Activated effector memory CD4-positive, alpha-beta T cell treated with anti-CD3 and anti-CD28 coated beads, Interleukin-2, amount 50 U/mL, for 16 hours (primary cell): ENCODE data around the gene TUBB2A.
"Not testable (repeated sequence)": the region's sequence is repeated elsewhere in the genome, so short reads cannot be mapped to it uniquely, and the experiment has no call there.

Experiments used
- DNase-seq: peaks from one replicate; pipeline ENCODE4 v3.0.0-alpha.2; 2020

Gene TUBB2A

DNA sequence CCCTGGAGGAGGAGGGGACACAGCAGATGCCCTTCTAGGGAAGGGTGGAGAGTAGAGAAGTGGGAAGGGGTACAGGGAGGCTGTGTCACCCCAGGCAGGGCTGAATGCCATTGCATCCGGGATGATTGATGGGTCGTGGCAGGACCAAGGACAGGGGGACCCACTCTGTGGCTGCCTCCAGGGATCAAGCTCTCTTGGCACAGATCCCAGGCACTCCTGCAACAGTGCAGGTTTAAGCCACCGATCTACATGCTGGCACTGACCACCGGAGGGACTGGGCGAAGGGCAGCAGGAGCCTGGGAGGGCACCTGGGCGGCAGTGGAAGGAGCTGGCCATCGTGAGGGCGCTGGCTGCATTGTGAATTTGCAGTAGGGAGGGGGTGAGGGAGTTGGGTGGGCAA, 22.6 kb upstream of the TUBB2A start:
- DNase-seq: not testable (repeated sequence)

DNA sequence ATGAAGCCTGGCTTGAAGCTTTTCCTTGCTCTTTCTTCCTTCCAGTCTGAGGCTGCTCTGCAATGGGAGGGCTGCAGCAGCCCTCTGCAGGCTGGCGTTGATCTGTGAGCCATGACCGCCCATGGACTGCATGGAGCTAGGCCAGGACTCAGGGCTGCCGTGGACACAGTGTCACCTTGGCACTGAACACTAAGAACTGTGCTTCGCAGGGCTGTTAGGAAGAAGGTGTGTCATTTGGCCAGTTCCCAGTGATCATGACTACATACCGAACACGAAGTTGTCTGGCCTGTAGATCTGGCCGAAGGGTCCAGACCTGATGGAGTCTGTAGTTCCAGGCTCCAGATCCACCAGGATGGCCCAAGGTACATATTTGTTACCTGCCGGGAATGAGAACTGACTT, 21.3 kb upstream of the TUBB2A start:
- DNase-seq: not testable (repeated sequence)

DNA sequence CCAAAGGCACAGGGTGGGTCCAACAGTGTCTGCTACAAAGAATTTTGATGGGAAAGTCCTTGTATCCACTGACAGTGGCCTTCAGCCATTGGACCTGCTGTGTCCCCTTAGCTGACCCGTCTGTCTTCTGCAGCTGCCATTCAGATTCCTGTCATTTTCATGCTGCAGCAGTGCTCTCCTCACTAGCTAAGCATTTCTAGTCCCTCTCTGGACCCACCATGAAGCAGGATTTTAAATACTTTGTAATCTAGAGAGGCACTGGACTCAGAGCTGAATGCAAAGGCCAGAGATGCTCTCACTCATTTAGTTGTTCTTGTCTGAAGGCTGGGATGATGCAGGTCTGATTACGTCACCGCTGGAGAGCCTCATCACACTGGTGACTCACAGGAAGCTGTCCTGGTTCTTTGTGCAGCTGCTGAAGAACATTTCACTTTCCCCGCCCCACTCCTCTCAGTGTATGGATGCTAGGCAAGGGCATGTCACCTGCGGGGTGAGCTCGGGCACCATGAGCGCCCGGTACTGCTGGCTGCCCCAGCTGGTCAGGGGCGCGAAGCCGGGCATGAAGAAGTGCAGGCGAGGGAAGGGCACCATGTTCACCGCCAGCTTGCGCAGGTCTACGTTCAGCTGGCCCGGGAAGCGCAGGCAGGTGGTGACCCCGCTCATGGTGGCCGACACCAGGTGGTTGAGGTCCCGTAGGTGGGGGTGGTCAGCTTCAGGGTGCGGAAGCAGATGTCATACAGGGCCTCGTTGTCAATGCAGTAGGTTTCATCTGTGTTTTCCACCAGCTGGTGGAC, 19.4 kb upstream of the TUBB2A start:
- peak; percentile 71 for DNase-seq

DNA sequence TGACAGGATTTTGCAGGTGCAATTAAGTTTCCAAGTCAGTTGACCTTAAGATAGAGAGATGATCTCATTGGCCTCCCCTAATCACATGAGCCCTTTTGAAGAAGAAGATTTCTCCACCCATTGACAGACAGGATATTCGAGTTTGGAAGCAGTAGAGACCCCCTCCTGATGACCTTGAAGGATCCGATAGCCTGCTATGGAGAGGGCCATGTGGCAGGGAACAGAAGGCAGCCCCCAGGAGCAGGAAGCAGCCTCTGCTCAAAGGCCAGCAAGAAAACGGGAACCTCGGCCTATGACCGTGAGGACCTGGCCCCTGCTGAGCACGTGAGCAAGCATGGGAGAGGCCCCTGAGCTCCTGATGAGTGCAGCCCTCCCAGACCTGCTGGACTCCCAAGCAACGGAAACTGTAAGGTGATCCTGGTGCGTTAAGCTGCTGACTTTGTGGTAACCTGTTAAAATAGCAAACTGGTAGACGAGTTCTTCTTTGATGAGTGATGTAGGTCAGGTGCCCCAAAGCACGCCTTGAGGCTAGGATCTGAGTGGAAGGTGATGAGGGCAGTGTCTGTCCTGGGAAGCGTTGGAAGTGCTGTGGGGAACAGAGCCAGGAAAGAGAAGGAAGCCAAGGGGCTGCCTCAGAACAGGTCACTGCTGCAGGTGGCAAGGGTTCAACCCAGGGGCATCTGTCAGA, 18.5 kb upstream of the TUBB2A start:
- DNase-seq: no peak

DNA sequence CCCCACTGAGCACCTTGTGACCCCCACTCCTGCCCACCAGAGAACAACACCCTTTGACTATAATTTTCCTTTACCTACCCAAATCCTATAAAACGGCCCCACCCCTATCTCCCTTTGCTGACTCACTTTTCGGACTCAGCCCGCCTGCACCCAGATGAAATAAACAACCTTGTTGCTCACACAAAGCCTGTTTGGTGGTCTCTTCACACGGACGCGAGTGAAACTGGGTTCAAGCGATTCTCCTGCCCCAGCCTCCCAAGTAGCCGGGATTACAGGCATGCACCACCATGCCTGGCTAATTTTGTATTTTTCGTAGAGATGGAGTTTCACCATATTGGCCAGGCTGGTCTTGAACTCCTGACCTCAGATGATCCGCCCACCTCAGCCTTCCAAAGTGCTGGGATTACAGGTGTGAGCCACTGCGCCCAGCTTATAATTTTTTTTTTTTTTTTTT, 16.3 kb upstream of the TUBB2A start:
- DNase-seq: not testable (repeated sequence)

DNA sequence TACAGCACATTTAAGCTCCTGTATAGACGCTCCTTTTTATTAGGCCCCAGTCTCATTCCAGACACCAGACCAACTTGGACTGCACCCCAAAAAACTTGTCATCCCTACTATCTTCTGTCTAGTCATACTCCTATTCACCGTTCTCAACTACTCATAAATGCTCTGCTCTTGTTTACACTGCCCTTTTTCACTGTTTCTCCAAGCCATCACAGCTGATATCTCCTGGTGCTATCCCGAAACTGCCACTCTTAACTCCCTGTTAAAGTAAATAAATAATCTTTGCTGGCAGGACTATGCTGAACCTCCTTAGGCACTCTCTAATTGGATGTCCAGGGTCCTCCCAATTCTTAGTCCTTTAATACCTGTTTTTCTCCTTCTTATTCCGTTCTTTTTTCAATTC, 15.4 kb upstream of the TUBB2A start:
- not testable (repeated sequence) for DNase-seq

DNA sequence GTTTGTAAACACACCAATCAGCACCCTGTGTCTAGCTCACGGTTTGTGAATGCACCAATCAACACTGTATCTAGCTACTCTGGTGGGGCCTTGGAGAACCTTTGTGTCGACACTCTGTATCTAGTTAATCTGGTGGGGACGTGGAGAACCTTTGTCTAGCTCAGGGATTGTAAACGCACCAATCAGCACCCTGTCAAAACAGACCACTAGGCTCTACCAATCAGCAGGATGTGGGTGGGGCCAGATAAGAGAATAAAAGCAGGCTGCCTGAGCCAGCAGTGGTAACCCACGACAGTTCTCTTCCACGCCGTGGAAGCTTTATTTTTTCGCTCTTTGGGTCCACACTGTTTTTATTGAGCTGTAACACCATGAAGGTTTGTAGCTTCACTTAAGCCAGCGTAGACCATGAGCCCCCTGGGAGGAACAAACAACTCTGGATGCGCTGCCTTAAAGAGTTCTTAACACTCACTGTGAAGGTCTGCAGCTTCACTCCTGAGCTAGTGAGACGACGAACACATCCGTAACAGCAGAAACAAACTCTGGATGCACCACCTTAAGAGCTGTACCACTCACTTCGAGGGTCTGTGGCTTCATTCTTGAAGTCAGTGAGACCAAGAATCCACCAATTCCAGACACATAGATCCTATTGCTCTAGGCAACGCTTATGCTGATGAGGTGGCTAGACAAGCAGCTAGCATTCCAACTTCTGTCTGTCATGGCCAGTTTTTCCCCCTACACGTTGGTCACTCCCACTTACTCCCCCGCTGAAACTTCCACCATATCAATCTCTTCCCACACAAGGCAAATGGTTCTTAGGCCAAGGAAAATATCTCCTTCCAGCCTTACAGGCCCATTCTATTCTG, 14.2 kb upstream of the TUBB2A start:
- not testable (repeated sequence) for DNase-seq

DNA sequence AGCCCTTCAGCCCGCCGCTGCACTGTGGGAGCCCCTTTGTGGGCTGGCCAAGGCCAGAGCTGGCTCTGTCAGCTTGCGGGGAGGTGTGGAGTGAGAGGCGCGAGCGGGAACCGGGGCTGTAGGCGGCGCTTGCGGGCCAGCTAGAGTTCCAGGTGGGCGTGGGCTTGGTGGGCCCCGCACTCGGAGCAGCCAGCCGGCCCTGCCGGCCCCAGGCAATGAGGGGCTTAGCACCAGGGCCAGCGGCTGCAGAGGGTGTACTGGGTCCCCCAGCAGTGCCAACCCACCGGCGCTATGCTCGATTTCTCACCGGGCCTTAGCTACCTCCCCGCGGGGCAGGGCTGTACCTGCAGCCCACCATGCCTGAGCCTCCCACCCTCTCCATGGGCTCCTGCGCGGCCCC, 13.3 kb upstream of the TUBB2A start:
- DNase-seq: not testable (repeated sequence)

DNA sequence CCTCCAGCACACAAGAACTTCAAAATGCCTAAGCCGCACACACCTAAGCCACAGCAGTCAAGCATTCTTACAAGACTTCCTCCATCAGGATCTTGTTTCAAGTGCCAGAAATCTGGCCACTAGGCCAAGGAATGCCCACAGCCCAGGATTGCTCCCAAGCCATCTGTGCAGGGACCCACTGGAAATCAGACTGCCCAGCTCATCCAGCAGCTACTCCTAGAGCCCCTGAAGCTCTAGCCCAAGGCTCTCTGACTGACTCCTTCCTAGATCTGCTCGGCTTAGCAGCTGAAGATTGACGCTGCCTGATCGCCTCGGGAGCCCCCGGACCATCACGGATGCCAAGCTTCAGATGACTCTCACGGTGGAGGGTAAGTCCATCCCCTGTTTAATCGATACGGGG, 10.7 kb upstream of the TUBB2A start:
- DNase-seq: not testable (repeated sequence)

DNA sequence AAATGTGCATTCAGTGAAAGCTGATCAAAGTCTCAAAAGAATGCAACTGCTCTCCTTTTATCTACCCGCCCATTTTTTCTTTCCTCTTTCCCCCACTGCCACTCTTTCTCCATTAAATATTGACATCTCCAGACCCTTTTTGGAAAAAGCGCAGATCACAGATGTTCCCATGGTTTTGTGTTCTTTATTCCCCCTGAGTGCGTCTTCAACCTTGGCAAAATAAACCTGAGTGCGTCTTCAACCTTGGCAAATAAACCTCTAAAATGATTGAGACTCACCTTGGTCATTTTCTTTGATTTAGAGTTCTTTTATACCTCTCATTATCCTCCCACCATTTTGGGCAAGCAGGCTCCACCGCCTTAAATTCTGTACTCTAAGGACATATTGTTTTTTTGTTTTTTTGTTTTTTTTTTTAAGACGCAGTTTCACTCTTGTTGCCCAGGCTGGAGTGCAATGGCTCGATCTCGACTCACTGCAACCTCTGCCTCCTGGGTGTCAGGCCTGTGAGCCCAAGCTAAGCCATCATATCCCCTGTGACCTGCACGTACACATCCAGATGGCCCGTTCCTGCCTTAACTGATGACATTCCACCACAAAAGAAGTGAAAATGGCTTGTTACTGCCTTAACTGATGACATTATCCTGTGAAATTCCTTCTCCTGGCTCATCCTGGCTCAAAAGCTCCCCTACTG, 9.3 kb upstream of the TUBB2A start:
- DNase-seq: not testable (repeated sequence)

DNA sequence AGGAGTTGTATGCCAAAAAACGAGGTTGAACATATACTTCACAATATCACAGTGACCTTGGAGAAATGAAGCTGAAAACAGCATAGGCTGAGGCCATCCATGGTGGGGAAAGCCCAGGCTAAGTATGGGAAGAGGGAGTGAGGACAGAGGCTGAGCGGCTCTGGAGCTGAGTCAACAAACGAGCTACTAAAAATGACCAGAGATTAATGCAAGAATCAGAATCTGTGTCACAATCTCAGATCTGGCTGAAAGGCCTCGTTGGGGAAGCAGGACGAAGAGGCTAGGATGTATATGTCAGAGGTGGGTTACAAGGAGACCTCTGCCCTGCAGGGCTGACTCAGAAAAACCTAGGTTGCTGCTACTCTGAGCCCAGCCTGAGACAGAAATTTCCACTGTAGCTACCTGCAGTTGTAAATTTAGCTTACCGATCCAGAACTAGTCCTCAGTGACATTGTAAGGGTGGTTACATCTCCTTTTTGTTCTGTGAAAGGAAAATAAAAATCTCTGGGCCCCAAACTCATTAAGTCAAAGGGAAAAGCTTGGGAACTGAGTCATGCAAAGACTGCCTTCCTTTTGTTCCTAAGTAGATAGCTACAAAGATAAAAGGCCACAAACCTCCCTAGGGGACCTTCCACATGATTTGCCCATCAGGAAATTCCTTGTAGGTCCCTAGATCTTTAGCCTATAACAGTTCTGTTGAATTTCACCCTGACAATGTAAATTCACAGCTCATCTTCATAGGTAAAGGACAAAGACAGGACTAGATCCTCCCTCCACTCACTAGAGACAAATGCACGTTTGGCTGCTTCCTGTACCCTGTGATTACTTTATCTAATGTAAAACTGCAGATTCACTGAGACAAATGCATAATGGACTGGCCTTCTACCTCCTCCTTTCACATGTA, 8.5 kb upstream of the TUBB2A start:
- DNase-seq: no peak

DNA sequence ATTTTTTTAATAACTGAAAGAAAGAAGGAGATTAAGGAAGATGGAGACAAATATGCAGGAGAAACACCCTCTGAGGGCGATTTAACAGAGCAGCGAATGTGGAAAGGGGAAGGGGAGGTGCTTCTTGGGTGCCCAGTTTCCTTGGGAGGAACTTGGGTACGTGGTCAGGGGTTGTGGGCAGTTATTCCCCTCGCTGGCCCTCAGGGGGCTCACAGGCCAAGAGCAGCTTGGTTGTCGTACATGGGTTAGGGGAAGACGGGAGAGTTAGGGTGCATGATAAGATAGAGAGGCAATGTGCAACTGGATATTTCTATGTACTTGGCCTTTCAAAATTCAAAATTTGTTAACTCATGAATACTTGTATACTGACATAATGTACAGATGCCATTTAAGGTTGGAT, 7.0 kb upstream of the TUBB2A start:
- no peak for DNase-seq

DNA sequence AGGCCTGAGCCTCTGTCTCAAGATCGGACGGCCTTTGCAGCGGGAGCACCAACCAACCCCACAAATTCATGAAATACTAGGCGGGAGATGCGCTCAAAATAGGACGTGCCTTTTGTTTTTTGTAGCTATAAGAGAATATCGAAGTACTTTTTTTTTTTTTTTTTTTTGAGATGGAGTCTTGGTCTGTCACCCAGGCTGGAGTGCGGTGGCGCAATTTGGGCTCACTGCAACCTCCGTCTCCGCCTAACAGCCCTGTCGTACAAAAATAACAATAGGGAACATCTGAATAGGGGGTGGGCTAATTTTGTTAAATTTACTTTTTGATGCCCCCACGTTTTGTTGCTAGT, 5.9 kb upstream of the TUBB2A start:
- no peak for DNase-seq

DNA sequence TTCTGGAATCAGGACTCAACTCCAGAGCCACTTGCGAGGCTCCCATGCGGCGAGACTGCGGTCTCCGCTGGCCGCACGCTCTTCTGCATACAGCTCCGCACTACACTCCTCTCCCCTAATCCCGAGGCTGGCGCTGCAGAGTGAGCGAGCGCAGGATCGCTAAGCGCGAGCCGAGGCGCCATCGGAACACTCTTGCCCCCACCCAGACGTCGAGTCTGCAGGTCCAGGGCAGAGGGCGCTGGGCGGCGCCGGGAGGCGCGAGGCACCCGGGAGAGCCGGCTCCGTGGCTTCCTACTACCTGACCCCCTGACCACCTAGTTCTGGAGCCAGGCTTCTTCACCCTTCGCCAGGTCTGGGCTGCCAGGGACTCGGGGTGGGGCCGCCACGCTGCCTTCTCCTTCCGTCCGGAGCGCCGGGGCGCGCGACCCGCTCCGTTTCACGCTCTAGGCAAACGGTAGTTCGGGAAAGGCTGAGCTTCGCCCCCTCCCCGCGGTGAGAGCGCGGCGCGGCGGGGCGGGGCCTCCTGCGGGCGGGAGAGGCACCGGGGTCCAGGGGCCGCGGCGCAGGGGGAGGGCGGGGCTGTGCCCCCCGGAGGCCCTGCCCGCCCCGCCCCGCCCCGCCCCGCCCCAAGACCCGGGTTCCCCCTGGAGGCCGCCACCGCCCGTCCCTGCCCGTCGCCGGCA, 5.4 kb upstream of the TUBB2A start:
- peak; percentile 86 for DNase-seq

DNA sequence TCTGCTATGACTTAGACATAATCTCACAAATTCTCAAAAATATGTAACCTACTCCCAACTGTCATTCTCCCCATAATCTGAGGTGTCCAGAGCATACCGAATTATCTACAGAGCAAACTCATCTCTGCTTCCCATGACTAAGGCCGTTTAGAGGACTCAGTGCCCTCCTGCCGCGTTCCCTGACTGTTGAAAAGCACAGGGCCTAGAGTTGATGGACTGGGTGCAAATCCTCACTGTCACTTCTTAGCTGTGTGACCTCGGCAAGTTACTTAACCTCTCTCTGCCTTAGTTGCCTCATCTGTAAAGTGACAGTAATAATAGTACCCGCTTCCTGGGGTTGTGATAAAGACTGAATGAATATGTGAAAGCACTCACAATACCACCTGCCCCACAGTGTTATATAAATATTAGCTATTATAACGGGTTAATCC, 4.7 kb upstream of the TUBB2A start:
- no peak for DNase-seq

DNA sequence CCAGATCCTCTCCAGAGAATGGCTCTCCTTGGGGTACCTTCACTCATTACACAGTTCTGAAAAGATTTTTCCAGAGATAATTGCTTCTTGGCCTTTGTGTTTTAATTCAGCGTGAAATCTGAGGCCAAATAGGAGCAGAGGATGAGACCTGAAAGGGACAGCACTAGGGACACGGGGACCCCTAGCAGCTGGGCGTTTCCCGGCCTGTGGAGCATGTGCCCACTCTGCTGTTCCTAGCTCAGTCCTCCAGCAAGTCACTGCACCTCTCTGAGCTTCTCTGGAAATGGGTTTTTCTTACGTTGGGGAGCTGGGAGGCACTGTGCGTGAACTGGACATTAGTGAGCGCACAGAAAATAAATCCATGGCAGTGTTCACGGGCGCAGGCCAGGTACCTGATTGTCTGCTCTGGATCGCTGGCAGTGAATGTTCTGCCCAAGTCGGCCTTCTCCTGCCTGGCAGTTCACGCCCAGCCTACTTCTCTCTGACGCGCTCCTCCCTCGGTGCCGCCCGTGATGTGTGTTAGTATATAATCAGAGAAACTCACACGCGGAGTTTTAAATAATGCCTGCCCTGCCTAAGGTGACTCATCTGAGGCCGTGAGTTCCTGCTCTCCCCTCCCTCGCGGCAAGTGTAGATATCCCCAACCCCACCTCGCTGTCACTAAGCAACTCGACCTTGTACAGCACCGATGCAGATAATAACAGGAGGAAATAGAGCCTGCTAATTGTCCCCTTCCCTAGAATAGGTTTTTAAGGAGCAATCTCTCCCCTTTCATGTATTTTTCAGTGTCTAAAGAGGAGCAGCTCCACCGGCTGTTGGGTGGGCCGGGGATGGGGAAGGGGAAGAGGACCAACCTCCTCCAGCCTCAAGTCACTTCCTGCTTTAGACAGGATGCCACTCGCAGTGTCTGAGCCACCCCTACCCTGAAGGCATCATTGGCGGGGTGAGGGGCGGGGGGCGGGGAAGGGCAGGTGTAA, 2.7 kb upstream of the TUBB2A start:
- peak; percentile 88 for DNase-seq

DNA sequence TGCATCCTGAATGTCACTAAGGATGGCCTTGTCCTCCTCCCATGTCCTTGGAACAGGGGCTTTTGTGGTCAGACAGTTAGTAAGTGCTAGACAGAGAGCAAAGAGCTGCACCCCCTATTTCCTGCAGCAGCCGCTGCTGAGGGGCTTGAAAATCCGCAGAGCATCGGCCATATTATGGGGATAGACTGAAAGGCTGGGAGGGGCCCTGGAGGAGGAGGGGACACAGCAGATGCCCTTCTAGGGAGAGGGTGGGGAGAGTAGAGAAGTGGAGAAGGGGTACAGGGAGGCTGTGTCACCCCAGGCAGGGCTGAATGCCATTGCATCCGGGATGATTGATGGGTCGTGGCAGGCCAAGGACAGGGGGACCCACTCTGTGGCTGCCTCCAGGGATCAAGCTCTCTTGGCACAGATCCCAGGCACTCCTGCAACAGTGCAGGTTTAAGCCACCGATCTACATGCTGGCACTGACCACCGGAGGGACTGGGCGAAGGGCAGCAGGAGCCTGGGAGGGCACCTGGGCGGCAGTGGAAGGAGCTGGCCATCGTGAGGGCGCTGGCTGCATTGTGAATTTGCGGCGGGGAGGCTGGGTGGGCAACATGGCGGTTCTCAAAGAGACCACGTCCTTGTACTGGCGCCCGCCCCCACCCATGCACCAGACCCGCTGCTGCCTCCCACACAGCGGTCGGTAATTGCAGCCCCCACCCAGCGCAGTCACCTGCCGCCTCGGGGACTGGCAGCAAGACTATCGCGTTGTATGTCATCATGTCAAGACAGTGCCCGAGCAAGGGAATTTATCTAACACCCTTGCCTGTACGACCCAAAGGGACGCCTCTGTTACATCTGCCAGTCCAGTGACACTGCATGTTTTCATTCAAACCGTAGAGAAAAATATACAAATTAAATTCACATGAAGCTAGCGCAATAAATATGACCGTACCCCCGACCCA, 887 bp downstream of the TUBB2A start:
- DNase-seq: peak; percentile 71

DNA sequence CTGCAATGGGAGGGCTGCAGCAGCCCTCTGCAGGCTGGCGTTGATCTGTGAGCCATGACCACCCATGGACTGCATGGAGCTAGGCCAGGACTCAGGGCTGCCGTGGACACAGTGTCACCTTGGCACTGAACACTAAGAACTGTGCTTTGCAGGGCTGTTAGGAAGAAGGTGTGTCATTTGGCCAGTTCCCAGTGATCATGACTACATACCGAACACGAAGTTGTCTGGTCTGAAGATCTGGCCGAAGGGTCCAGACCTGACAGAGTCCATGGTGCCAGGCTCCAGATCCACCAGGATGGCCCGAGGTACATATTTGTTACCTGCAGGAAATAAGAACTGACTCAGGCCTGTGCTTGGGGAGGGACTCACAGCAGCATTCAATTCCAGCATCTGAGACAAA, 1.9 kb downstream of the TUBB2A start:
- DNase-seq: not testable (repeated sequence)

DNA sequence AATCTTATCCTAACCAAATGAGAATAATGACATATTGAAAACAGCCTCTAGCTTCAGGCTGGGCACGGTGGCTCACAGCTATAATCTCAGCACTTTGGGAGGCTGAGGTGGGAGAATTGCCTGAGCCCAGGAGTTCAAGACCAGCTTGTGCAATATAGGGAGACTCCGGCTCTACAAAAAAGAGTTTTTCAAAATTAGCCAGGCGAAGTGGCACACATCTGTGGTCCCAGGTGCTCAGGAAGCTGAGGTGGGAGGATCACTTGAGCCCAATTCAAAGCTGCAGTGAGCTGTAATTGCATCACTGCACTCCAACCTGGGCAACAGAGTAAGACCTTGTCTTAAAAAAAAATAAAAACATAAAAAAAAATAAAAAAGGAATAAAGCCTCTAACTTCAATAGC, 4.7 kb downstream of the TUBB2A start:
- DNase-seq: no peak
